KMS-11 (cell line): ENCODE measurements around the gene LCAT.

Source experiments
- H2AFZ ChIP-seq: fragments of 200-600 bp; sonication (generic); 2 replicates; pipeline ENCODE4 v1.6.1; 2016; ENCODE audit warnings: antibody characterized with exemption, mixed run types, low read depth
- H3K27ac ChIP-seq: fragments of 200-600 bp; sonication (generic); 2 replicates; pipeline ENCODE4 v1.6.1; 2016; ENCODE audit warnings: mild to moderate bottlenecking, mixed run types
- H3K27me3 ChIP-seq: fragments of 200-600 bp; sonication (generic); 2 replicates; pipeline ENCODE4 v1.6.1; 2017; ENCODE audit warnings: mild to moderate bottlenecking, low read depth, mixed run types, moderate library complexity; ENCODE audit not compliant: insufficient read depth
- H3K36me3 ChIP-seq: fragments of 200-600 bp; sonication (generic); 2 replicates; pipeline ENCODE4 v1.6.1; 2017; ENCODE audit warnings: mild to moderate bottlenecking, mixed run types; ENCODE audit not compliant: insufficient read depth
- H3K4me1 ChIP-seq: fragments of 200-600 bp; sonication (generic); 2 replicates; pipeline ENCODE4 v1.6.1; 2016; ENCODE audit warnings: mild to moderate bottlenecking, low read depth, mixed run types; ENCODE audit not compliant: poor library complexity, severe bottlenecking
- H3K4me2 ChIP-seq: fragments of 200-600 bp; sonication (generic); 2 replicates; pipeline ENCODE4 v1.7.0; 2016; ENCODE audit warnings: mild to moderate bottlenecking, mixed run types
- H3K4me3 ChIP-seq: fragments of 200-600 bp; sonication (generic); IDR thresholded peaks from 2 replicates; pipeline ENCODE4 v1.6.1; 2017; ENCODE audit warnings: low read depth, low read length, mixed read lengths; ENCODE audit not compliant: insufficient read depth
- H3K79me2 ChIP-seq: fragments of 200-600 bp; sonication (generic); 2 replicates; pipeline ENCODE4 v1.6.1; 2016; ENCODE audit warnings: low read depth, mixed run types; ENCODE audit not compliant: insufficient read depth
- H3K9ac ChIP-seq: fragments of 200-600 bp; sonication (generic); 2 replicates; pipeline ENCODE4 v1.6.1; 2016; ENCODE audit warnings: mild to moderate bottlenecking, mixed run types
- H4K20me1 ChIP-seq: fragments of 200-600 bp; sonication (generic); 2 replicates; pipeline ENCODE4 v1.6.1; 2016; ENCODE audit warnings: mild to moderate bottlenecking, mixed run types; ENCODE audit not compliant: insufficient read depth
- TF ChIP-seq, protein P1 (sequence below): fragments of 200-600 bp; sonication (generic); conservative IDR thresholded peaks from 2 replicates; pipeline ENCODE4 v1.6.1; 2017; ENCODE audit warnings: low read depth, mild to moderate bottlenecking, antibody characterized with exemption, low read length, moderate library complexity, mixed read lengths

The LCAT gene

DNA sequence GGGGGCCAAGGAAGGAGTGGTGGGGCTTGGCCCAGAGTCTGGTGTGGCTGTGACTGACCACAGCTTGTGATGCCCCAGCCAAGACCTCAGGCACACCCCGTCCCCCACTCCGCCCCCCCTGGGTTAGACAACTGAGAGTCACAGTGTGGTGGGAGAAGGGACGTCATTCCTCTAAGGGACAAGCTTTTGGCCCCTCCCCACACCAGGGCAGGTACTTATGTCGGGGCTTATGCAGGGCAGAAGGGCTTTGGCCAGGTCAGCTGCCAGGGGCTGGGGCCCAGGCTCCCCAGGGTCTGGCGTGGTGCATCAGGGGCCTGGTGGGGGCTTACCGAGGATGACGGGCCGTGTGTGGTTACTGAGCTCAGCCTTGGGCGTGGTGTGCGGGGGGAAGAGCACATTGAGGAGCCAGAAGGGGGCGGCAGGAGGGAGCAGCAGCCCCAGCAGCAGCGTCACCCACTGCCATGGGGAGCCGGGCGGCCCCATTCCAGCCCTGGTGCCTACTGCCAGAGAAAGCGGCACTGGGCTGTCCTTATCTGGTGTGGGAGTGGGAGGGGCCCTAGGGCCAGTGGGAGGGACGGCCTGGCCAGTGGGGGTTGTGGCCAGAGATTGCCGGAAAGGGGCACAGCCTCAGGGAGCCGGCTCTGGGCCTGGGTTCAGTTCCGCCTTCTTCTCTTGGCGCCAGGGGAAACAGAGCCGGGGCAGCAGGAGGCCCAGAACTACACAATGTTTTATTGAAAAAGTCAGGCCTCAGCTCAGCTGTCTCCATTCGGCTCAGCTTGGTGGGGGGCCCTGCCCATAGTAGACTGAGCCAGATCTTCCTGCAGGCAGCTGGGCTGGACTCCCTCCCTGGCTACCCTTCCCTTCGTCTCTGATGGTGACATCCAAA lies at the start of gene LCAT:
Gene LCAT, minus strand, starts transcription at position 502 of the 886 bp plus-strand sequence. Its CDS starts 19 bp downstream, at position 483.
- Histone ChIP-seq H3K9ac (no peak within 1 kb of the TSS), H3K36me3 (no peaks in the 10 kb centered on the region), H3K27ac (no peak within 1 kb of the TSS), H3K4me2 (no peak within 1 kb of the TSS), H3K79me2 (no peaks in the 10 kb centered on the region), H3K4me3 (no peak within 1 kb of the TSS), H2AFZ (no peak within 1 kb of the TSS), H3K4me1 (no peaks in the 10 kb centered on the region), H3K27me3 (no peaks in the 10 kb centered on the region), H4K20me1 (no peaks in the 10 kb centered on the region)
- TF ChIP-seq, protein P1, sequence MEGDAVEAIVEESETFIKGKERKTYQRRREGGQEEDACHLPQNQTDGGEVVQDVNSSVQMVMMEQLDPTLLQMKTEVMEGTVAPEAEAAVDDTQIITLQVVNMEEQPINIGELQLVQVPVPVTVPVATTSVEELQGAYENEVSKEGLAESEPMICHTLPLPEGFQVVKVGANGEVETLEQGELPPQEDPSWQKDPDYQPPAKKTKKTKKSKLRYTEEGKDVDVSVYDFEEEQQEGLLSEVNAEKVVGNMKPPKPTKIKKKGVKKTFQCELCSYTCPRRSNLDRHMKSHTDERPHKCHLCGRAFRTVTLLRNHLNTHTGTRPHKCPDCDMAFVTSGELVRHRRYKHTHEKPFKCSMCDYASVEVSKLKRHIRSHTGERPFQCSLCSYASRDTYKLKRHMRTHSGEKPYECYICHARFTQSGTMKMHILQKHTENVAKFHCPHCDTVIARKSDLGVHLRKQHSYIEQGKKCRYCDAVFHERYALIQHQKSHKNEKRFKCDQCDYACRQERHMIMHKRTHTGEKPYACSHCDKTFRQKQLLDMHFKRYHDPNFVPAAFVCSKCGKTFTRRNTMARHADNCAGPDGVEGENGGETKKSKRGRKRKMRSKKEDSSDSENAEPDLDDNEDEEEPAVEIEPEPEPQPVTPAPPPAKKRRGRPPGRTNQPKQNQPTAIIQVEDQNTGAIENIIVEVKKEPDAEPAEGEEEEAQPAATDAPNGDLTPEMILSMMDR, result no peak

- H4K20me1 ChIP-seq, result no peaks in the 10 kb centered on the region
- H3K27ac ChIP-seq, result peak overlapping the region; percentile 10; the same call in 1 of the 2 replicates
- peaks cover 14% of the 10 kb centered on the region for H3K4me1 ChIP-seq
- H3K4me3 ChIP-seq, result no peak overlapping the region
- H3K4me2 ChIP-seq, result peak overlapping the region; percentile 92
- TF ChIP-seq, protein P1, result peak; percentile 82
- peak overlapping the region; percentile 49; the same call in 1 of the 2 replicates for H3K9ac ChIP-seq
- no peaks in the 10 kb centered on the region for H3K79me2 ChIP-seq
- H3K27me3 ChIP-seq, result no peaks in the 10 kb centered on the region
- peak overlapping the region; percentile 99 for H2AFZ ChIP-seq
- H3K36me3 ChIP-seq, result no peaks in the 10 kb centered on the region
These were observed 49.5 kb upstream of the LCAT start for GRCh38 chr16:67993207-67994039.

DNA sequence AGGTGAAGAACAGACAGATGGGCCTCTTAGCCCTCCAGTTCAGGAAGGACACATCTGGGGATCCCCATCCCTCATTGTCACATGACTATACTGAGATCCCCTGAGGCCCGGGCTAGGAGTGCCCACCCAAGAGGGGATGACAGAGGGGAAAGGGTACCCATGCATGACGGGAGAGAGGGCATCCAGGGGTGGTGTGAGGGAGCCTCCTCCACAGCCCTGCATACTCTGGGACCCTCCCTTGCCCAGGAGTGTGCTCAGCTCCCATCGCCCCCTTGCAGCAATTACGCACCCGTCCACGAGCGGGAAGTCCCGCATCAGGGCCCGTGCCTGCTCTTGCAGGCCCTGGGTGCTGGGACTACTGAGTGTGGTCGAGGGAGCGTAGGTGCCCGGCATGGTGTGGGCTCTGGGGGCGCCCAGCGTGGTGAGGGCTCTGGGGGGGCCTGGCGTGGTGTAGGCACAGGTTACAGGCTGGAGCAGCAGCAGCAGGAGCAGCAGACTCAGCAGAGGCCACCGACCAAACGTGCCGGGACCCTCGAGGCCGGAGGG lies 48.8 kb upstream of the LCAT start:
- TF ChIP-seq, protein P1, result no peak
- H3K9ac ChIP-seq, result no peak overlapping the region
- no peaks in the 10 kb centered on the region for H3K27me3 ChIP-seq
- H2AFZ ChIP-seq, result peak overlapping the region; percentile 99
- peaks cover 14% of the 10 kb centered on the region for H3K4me1 ChIP-seq
- no peaks in the 10 kb centered on the region for H3K79me2 ChIP-seq
- H3K4me2 ChIP-seq, result peak overlapping the region; percentile 92
- no peak overlapping the region for H3K4me3 ChIP-seq
- H4K20me1 ChIP-seq, result no peaks in the 10 kb centered on the region
- no peaks in the 10 kb centered on the region for H3K36me3 ChIP-seq
- no peak overlapping the region for H3K27ac ChIP-seq

- Histone ChIP-seq H3K4me3 (no peak overlapping the region), H3K79me2 (no peaks in the 10 kb centered on the region), H4K20me1 (no peaks in the 10 kb centered on the region), H3K9ac (no peak overlapping the region), H3K27me3 (no peaks in the 10 kb centered on the region), H3K36me3 (no peaks in the 10 kb centered on the region), H2AFZ (no peak overlapping the region), H3K4me2 (no peak overlapping the region), H3K27ac (no peak overlapping the region), H3K4me1 (peaks cover 23% of the 10 kb centered on the region)
- TF ChIP-seq, protein P1, result no peak
These were observed 46.1 kb upstream of the LCAT start for GRCh38 chr16:67990018-67990386.
